Loucy (cell line): ENCODE measurements around the gene M1AP.

ENCODE experiments used
- H2AFZ ChIP-seq: fragments of 200-600 bp; sonication (generic); 2 replicates; pipeline ENCODE4 v1.6.0; 2016; ENCODE audit warnings: antibody characterized with exemption, mild to moderate bottlenecking, low read length, moderate library complexity
- H3F3A ChIP-seq: fragments of 200-600 bp; 2 replicates; pipeline ENCODE4 v1.6.0; 2016; ENCODE audit warnings: antibody characterized with exemption, low read depth, mild to moderate bottlenecking
- H3K27me3 ChIP-seq: fragments of 200-600 bp; sonication (generic); 2 replicates; pipeline ENCODE4 v1.6.1; 2014; ENCODE audit warnings: low read length, mild to moderate bottlenecking; ENCODE audit not compliant: insufficient read depth, poor library complexity, severe bottlenecking
- H3K36me3 ChIP-seq: fragments of 200-600 bp; sonication (generic); 2 replicates; pipeline ENCODE4 v1.6.1; 2016; ENCODE audit warnings: low read length; ENCODE audit not compliant: insufficient read depth
- H3K4me1 ChIP-seq: fragments of 200-600 bp; sonication (generic); 2 replicates; pipeline ENCODE4 v1.5.1; 2014; ENCODE audit warnings: low read length, mild to moderate bottlenecking; ENCODE audit not compliant: insufficient read depth, poor library complexity, severe bottlenecking
- H3K4me2 ChIP-seq: fragments of 200-600 bp; sonication (generic); 2 replicates; pipeline ENCODE4 v1.6.0; 2014; ENCODE audit warnings: antibody characterized with exemption, low read length, low read depth, mild to moderate bottlenecking; ENCODE audit not compliant: poor library complexity, severe bottlenecking
- H3K4me3 ChIP-seq: fragments of 200-600 bp; sonication (generic); 2 replicates; pipeline ENCODE4 v1.5.1; 2014; ENCODE audit warnings: low read length, mild to moderate bottlenecking, mixed read lengths; ENCODE audit not compliant: poor library complexity, severe bottlenecking
- H3K79me2 ChIP-seq: fragments of 200-600 bp; sonication (generic); 2 replicates; pipeline ENCODE4 v1.6.1; 2014; ENCODE audit warnings: low read length; ENCODE audit not compliant: insufficient read depth
- H3K9ac ChIP-seq: fragments of 200-600 bp; sonication (generic); 2 replicates; pipeline ENCODE4 v1.6.0; 2014; ENCODE audit warnings: mild to moderate bottlenecking, low read depth, low read length, moderate library complexity; ENCODE audit not compliant: poor library complexity, severe bottlenecking
- H3K9me2 ChIP-seq: fragments of 200-600 bp; sonication (generic); replicated peaks from 2 replicates; pipeline ENCODE4 v1.6.1; 2016; ENCODE audit warnings: low read depth, low read length, mixed read lengths
- H3K9me3 ChIP-seq: fragments of 200-600 bp; sonication (generic); 2 replicates; pipeline ENCODE4 v1.6.1; 2014; ENCODE audit warnings: mild to moderate bottlenecking, antibody characterized with exemption, low read length, low read depth; ENCODE audit not compliant: insufficient read depth
- H4K20me1 ChIP-seq: fragments of 200-600 bp; sonication (generic); 2 replicates; pipeline ENCODE4 v1.6.0; 2014; ENCODE audit warnings: antibody characterized with exemption, low read length, mild to moderate bottlenecking; ENCODE audit not compliant: insufficient read depth, poor library complexity, severe bottlenecking
- EZH2phosphoT487 ChIP-seq: fragments of 200-600 bp; IDR thresholded peaks from 2 replicates; pipeline ENCODE4 v1.6.1; 2018; ENCODE audit warnings: antibody characterized with exemption, mild to moderate bottlenecking, moderate library complexity, borderline replicate concordance
- TF ChIP-seq, protein P1 (sequence below): fragments of 200-600 bp; sonication (generic); conservative IDR thresholded peaks from 2 replicates; pipeline ENCODE4 v1.5.1; 2014; ENCODE audit warnings: mild to moderate bottlenecking, antibody characterized with exemption, low read length

Gene M1AP

DNA sequence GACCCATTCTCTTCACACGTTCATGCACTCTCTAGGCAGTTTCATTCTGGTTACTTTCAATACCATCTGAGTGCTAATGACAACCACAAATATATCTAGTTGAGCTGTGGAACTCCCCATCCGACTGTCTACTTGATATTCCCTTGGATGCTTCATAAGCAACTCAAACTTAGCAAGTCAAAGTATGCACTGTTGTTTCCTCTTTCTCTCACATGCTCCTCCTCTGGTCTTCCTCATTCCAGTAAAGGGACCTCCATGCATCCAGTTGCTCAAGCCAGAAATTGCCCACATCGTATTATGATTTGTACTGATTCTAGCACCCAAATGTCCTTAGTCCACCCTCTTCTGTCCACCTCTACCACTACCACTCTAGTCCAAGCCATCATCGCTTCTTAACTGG, 28.2 kb upstream of the M1AP start:
- Histone ChIP-seq H3K9ac (no peak overlapping the region), H3K79me2 (no peaks in the 10 kb centered on the region), H3F3A (no peaks in the 10 kb centered on the region), H3K36me3 (peaks cover 3% of the 10 kb centered on the region; the same call in 1 of the 2 replicates), H4K20me1 (no peaks in the 10 kb centered on the region), H3K27me3 (no peaks in the 10 kb centered on the region), H3K4me3 (no peak overlapping the region), H3K4me2 (no peak overlapping the region), H3K4me1 (no peaks in the 10 kb centered on the region), H3K9me3 (no peaks in the 10 kb centered on the region), H3K9me2 (no peaks in the 10 kb centered on the region), H2AFZ (no peak overlapping the region)
- TF ChIP-seq, protein P1, sequence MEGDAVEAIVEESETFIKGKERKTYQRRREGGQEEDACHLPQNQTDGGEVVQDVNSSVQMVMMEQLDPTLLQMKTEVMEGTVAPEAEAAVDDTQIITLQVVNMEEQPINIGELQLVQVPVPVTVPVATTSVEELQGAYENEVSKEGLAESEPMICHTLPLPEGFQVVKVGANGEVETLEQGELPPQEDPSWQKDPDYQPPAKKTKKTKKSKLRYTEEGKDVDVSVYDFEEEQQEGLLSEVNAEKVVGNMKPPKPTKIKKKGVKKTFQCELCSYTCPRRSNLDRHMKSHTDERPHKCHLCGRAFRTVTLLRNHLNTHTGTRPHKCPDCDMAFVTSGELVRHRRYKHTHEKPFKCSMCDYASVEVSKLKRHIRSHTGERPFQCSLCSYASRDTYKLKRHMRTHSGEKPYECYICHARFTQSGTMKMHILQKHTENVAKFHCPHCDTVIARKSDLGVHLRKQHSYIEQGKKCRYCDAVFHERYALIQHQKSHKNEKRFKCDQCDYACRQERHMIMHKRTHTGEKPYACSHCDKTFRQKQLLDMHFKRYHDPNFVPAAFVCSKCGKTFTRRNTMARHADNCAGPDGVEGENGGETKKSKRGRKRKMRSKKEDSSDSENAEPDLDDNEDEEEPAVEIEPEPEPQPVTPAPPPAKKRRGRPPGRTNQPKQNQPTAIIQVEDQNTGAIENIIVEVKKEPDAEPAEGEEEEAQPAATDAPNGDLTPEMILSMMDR, result no peak
- no peak for TF ChIP-seq EZH2phosphoT487

DNA sequence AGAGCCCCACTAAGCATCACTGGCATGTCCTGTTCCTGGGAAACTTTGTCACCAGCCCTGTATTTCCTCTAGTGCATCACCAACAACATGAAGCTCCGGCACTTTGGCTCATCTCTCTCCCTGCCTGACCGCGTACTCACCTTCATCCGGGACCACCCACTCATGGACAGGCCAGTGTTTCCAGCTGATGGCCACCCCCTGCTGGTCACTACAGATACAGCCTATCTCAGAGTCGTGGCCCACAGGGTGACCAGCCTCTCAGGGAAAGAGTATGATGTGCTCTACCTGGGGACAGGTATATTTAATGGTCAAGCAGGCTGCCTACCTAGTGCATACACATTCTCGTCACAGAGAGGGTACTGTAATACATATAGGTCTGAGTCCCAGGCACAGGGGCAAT, 27.0 kb upstream of the M1AP start:
- Histone ChIP-seq H3F3A (no peaks in the 10 kb centered on the region), H3K36me3 (peaks cover 3% of the 10 kb centered on the region; the same call in 1 of the 2 replicates), H3K9me3 (no peaks in the 10 kb centered on the region), H2AFZ (no peak overlapping the region), H3K79me2 (no peaks in the 10 kb centered on the region), H3K4me2 (no peak overlapping the region), H3K9ac (no peak overlapping the region), H3K27me3 (no peaks in the 10 kb centered on the region), H3K9me2 (no peaks in the 10 kb centered on the region), H3K4me3 (no peak overlapping the region), H3K4me1 (no peaks in the 10 kb centered on the region), H4K20me1 (no peaks in the 10 kb centered on the region)
- TF ChIP-seq EZH2phosphoT487, result no peak
- TF ChIP-seq, protein P1, result peak; percentile 23; the same call in 1 of the 2 replicates

DNA sequence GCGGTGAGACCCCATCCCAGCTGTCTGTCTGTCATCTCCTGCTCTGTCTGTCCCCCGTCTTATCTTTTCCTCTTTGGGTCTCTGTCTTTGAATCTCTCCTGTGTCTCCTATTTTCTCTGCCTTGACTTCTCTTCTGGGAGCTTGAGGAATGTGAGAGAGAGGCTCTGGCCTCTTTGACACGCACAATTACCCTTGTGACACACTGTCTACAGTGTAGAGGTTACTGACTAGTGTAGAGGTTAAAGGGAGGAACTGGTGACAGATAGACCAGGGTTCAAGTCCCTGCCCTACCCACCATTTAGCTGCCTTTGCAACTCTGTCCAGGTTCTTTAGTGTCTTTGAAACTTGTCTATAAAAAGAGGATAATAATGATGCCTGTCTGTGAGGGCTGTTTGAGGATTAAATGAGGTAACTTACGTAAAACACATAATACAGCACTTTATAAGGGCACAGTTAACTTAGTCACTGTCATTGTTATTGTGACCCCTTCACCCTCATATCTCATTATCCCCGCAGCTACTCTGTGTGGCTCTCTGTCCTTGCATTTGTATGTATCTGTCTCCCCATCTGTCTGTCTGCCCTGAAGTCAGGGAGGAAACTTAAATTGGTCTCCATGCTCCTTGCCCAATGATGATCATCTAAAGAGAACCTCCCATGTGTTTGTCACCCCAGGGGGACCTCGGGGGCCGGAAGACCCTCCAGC, 25.8 kb upstream of the M1AP start:
- Histone ChIP-seq H2AFZ (no peak overlapping the region), H3K4me1 (no peaks in the 10 kb centered on the region), H3K36me3 (peaks cover 3% of the 10 kb centered on the region; the same call in 1 of the 2 replicates), H3K4me2 (no peak overlapping the region), H3K79me2 (no peaks in the 10 kb centered on the region), H4K20me1 (no peaks in the 10 kb centered on the region), H3K9ac (no peak overlapping the region), H3K27me3 (no peaks in the 10 kb centered on the region), H3K9me2 (no peaks in the 10 kb centered on the region), H3F3A (no peaks in the 10 kb centered on the region), H3K9me3 (no peaks in the 10 kb centered on the region), H3K4me3 (no peak overlapping the region)
- TF ChIP-seq, protein P1, result no peak
- no peak for TF ChIP-seq EZH2phosphoT487
